K562 (cell line): Measurements from ENCODE around the gene FXYD4. TPM values are rescaled to one million over a fixed set of nuclear protein-coding genes. Genes with fewer than 3 reads are reported as not detected.

Source experiments
- EWSR1 ChIP-seq: fragments of 450-650 bp; IDR thresholded peaks from 2 replicates; pipeline ENCODE4 v1.6.1; 2018; ENCODE audit warnings: borderline replicate concordance, mild to moderate bottlenecking, low read depth, moderate library complexity; ENCODE audit not compliant: partially characterized antibody
- GABPB2 ChIP-seq: fragments of 250-450 bp; sonication (Bioruptor Pico); conservative IDR thresholded peaks from 2 replicates; pipeline ENCODE4 v1.5.1; 2021; ENCODE audit warnings: mild to moderate bottlenecking
- NFXL1 ChIP-seq: fragments of 450-650 bp; formaldehyde crosslinking; IDR thresholded peaks from 2 replicates; pipeline ENCODE4 v1.4.0; 2021; ENCODE audit warnings: mild to moderate bottlenecking
- OTX1 ChIP-seq: fragments of 450-650 bp; formaldehyde crosslinking; IDR thresholded peaks from 2 replicates; pipeline ENCODE4 v1.4.0; 2022; ENCODE audit warnings: mild to moderate bottlenecking
- PHTF2 ChIP-seq: fragments of 250-450 bp; sonication (Bioruptor Pico); IDR thresholded peaks from 2 replicates; pipeline ENCODE4 v1.5.0; 2021; ENCODE audit warnings: mild to moderate bottlenecking
- PML ChIP-seq: IDR thresholded peaks from 2 replicates; pipeline ENCODE4 v1.6.1; 2012; ENCODE audit warnings: low read length, inconsistent platforms
- RBM39 ChIP-seq: fragments of 200-400 bp; formaldehyde crosslinking; optimal IDR thresholded peaks from 2 replicates; pipeline ENCODE3; 2018; ENCODE audit warnings: low read depth, low read length
- RHOXF2B ChIP-seq: fragments of 250-450 bp; sonication (Bioruptor Pico); conservative IDR thresholded peaks from 2 replicates; pipeline ENCODE4 v1.5.1; 2021
- SIN3A ChIP-seq, 2 experiments: fragments of 150-350 bp in 1 of 2; IDR thresholded peaks; 2 replicates each; pipeline ENCODE4 v1.6.1; 2011 to 2016; ENCODE audit warnings: borderline replicate concordance in 2 of 2, low read depth in 2 of 2, low read length in 2 of 2, mild to moderate bottlenecking in 2 of 2, moderate library complexity in 2 of 2; ENCODE audit not compliant: control insufficient read depth in 1 of 2
- SMAD1 ChIP-seq: fragments of 150-350 bp; IDR thresholded peaks from 2 replicates; pipeline ENCODE4 v1.6.1; 2014; ENCODE audit warnings: low read length, low read depth; ENCODE audit not compliant: partially characterized antibody
- SPI1 ChIP-seq: IDR thresholded peaks from 2 replicates; pipeline ENCODE4 v1.6.1; 2011; ENCODE audit warnings: low read depth, low read length, control low read depth, borderline replicate concordance
- SUPT5H ChIP-seq: fragments of 450-650 bp; IDR thresholded peaks from 2 replicates; pipeline ENCODE4 v1.6.1; 2016
- TEAD4 ChIP-seq, 2 experiments: sonication (generic) in 1 of 2; formaldehyde crosslinking in 1 of 2; IDR thresholded peaks; 2 replicates each; pipeline versions ENCODE4 v1.6.1 to v1.8.0; 2012 to 2022; ENCODE audit warnings: borderline replicate concordance in 1 of 2, inconsistent platforms in 1 of 2, low read length in 1 of 2, mild to moderate bottlenecking in 1 of 2, missing genetic modification reagents in 1 of 2
- ZFP30 ChIP-seq: fragments of 250-450 bp; sonication (Bioruptor Pico); IDR thresholded peaks from 2 replicates; pipeline ENCODE4 v1.8.0; 2022; ENCODE audit warnings: moderate library complexity, mild to moderate bottlenecking, inconsistent platforms, borderline replicate concordance
- ZFPM2 ChIP-seq: fragments of 250-450 bp; sonication (Bioruptor Pico); IDR thresholded peaks from 2 replicates; pipeline ENCODE4 v1.5.1; 2022; ENCODE audit warnings: mild to moderate bottlenecking
- ZNF347 ChIP-seq: fragments of 450-650 bp; formaldehyde crosslinking; IDR thresholded peaks from 2 replicates; pipeline ENCODE4 v1.4.0; 2020; ENCODE audit warnings: low read depth, mild to moderate bottlenecking, moderate library complexity
- ZNF551 ChIP-seq: fragments of 250-450 bp; sonication (Bioruptor Pico); IDR thresholded peaks from 2 replicates; pipeline ENCODE4 v1.5.0; 2021; ENCODE audit warnings: mild to moderate bottlenecking, moderate library complexity
- ZNF57 ChIP-seq: fragments of 450-650 bp; formaldehyde crosslinking; IDR thresholded peaks from 2 replicates; pipeline ENCODE4 v1.4.0; 2020; ENCODE audit warnings: mild to moderate bottlenecking, moderate library complexity
- ZNF717 ChIP-seq: fragments of 250-450 bp; sonication (Bioruptor Pico); IDR thresholded peaks from 2 replicates; pipeline ENCODE4 v1.5.0; 2021
- polyA plus RNA-seq, 8 experiments: library from polyadenylated mRNA; depleted of rRNA in 4 of 8; stranded (reverse) in 5 of 8; unstranded in 3 of 8; fragments of >200 nt; fragmentation: Nextera tagmentation in 2 of 8; fragmentation: Illumina TruSeq in 1 of 8; extraction: Ambion mirVana in 2 of 8; extraction: Trizol in 1 of 8; gene quantifications; 2 replicates each; pipeline versions ENCODE4 v1.2.1 to v1.2.3, GENCODE V29; 2011 to 2014; ENCODE audit warnings: inconsistent platforms in 1 of 8, missing spikeins in 1 of 8
- total RNA-seq, 7 experiments: library from RNA; depleted of rRNA in 6 of 7; stranded (reverse); fragments of >200 nt in 6 of 7; fragmentation: Illumina TruSeq in 2 of 7; extraction: Trizol in 2 of 7; gene quantifications; 2 replicates each; pipeline versions ENCODE4 v1.2.1 to v1.2.3, GENCODE V29; 2011 to 2021; ENCODE audit warnings: low replicate concordance in 1 of 7
- TF ChIP-seq, protein P1 (sequence below): sonication (generic); formaldehyde crosslinking; IDR thresholded peaks from 2 replicates; pipeline ENCODE4 v1.4.0; 2020; ENCODE audit warnings: mild to moderate bottlenecking, missing genetic modification reagents
- TF ChIP-seq, protein P2 (sequence below): fragments of 450-650 bp; formaldehyde crosslinking; IDR thresholded peaks from 2 replicates; pipeline ENCODE4 v1.4.0; 2020; ENCODE audit warnings: mild to moderate bottlenecking, moderate library complexity

Gene FXYD4
- total and polyA plus RNA-seq, 9 of the 15 experiments (the other 6 are each of a cell fraction or from before 2014, with no cell fraction given): not detected

DNA sequence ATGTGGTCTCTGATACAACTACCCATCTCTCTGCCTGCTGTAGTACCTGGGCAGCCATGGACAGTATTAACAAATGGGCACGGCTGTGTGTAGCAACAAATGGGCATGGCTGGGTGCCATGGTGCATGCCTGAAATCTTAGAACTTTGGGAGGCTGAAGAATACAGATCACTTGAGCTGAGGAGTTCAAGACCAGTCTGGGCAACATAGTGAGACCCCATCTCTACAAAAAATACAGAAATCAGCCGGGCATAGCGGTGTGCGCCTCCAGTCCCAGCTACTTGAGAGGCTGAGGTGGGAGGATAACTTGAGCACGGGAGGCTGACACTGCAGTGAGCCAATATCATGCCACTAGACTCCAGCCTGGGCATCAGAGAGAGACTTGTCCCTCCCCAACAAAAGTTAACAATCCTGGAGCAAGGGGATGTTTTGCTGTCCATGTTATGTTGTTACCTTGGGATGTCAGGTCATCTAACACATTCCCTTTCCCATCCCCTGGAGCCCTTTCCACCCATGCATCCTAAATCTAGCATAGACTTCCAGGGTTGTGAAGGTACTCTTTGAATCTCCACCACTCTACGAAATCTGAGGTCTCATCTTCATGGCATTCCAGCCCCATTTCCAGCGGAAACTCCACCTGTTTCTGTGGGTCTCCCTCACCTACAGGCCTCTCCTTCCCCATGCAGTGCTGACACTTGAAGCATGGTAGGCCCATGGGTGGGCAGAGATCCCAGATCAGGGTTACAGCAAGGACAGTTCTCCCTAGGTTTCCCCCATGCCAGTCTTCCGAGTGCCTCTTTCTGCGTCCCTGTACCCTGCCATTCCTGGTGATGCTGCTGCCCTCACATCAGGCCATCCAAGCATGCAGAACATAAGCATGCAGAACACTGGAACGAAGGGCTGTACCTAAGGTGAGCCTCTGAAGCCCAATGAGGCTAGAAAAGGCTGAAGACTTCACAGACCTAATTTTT, 13.1 kb downstream of the FXYD4 start (continued):
- TF ChIP-seq TEAD4 (IDR thresholded peaks at IDR 0.05; ENCODE audit: low read length) (peak; percentile 38), TEAD4 (CRISPR knock-in tag; IDR thresholded peaks at IDR 0.05; ENCODE audit: borderline replicate concordance) (no peak), SIN3A (IDR thresholded peaks at IDR 0.05; ENCODE audit: borderline replicate concordance in 2 of 2, control insufficient read depth in 1 of 2, low read depth in 2 of 2, low read length in 2 of 2) (no peak), NFXL1 (CRISPR knock-in tag) (peak; percentile 40; the same call in 1 of the 2 replicates), ZNF57 (CRISPR knock-in tag) (peak; percentile 76; the same call in 1 of the 2 replicates), OTX1 (CRISPR knock-in tag) (peak; percentile 85), GABPB2 (CRISPR knock-in tag) (peak; percentile 13; the same call in 1 of the 2 replicates), SMAD1 (peak; percentile 56), EWSR1 (peak; percentile 70), PHTF2 (0 out of 2 replicates have a peak, but pooled peaks have one; percentile 19), PML (peak; percentile 92), SPI1 (no peak), ZNF551 (CRISPR knock-in tag) (peak; percentile 81), ZNF347 (CRISPR knock-in tag) (0 out of 2 replicates have a peak, but pooled peaks have one; percentile 49), SUPT5H (peak; percentile 97), RBM39 (peak; percentile 65), RHOXF2B (CRISPR knock-in tag) (peak; percentile 78; the same call in 1 of the 2 replicates), ZFP30 (CRISPR knock-in tag) (0 out of 2 replicates have a peak, but pooled peaks have one; percentile 35), ZFPM2 (CRISPR knock-in tag) (0 out of 2 replicates have a peak, but pooled peaks have one; percentile 83), ZNF717 (peak; percentile 69; the same call in 1 of the 2 replicates)
- TF ChIP-seq, protein P1, sequence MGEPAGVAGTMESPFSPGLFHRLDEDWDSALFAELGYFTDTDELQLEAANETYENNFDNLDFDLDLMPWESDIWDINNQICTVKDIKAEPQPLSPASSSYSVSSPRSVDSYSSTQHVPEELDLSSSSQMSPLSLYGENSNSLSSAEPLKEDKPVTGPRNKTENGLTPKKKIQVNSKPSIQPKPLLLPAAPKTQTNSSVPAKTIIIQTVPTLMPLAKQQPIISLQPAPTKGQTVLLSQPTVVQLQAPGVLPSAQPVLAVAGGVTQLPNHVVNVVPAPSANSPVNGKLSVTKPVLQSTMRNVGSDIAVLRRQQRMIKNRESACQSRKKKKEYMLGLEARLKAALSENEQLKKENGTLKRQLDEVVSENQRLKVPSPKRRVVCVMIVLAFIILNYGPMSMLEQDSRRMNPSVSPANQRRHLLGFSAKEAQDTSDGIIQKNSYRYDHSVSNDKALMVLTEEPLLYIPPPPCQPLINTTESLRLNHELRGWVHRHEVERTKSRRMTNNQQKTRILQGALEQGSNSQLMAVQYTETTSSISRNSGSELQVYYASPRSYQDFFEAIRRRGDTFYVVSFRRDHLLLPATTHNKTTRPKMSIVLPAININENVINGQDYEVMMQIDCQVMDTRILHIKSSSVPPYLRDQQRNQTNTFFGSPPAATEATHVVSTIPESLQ (CRISPR knock-in tag): no peak
- TF ChIP-seq, protein P2, sequence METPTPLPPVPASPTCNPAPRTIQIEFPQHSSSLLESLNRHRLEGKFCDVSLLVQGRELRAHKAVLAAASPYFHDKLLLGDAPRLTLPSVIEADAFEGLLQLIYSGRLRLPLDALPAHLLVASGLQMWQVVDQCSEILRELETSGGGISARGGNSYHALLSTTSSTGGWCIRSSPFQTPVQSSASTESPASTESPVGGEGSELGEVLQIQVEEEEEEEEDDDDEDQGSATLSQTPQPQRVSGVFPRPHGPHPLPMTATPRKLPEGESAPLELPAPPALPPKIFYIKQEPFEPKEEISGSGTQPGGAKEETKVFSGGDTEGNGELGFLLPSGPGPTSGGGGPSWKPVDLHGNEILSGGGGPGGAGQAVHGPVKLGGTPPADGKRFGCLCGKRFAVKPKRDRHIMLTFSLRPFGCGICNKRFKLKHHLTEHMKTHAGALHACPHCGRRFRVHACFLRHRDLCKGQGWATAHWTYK (CRISPR knock-in tag): peak; percentile 75
